Thoracic aorta (tissue), 2 donors: ENCODE data around the gene STX1A. TPM values are rescaled to one million over a fixed set of nuclear protein-coding genes. Genes with fewer than 3 reads are reported as not detected.
A peak's percentile ranks its signal among the peaks of the same experiment; 100 is the strongest.
"Not testable (repeated sequence)": the region's sequence is repeated elsewhere in the genome, so short reads cannot be mapped to it uniquely, and the experiment has no call there.

Experiments
- ATAC-seq: fragments of 150-250 bp; one replicate; pipeline ENCODE4 v1.8.0; 2017; ENCODE audit warnings: low read depth; ENCODE audit not compliant: insufficient number of reproducible peaks, low FRiP score
- DNase-seq: peaks from one replicate; pipeline ENCODE4 v3.0.0-alpha.2; 2020; ENCODE audit warnings: low spot score
- H3K27ac ChIP-seq, 2 donors: fragments of 200-600 bp; sonication (generic); 1 replicate in 1 of 2; 2 replicates in 1 of 2; pipeline ENCODE4 v1.5.1; 2016; ENCODE audit warnings: mild to moderate bottlenecking in 2 of 2, moderate library complexity in 2 of 2
- H3K27me3 ChIP-seq: fragments of 200-600 bp; sonication (generic); replicated peaks from 2 replicates; pipeline ENCODE4 v1.6.0; 2016; ENCODE audit warnings: mild to moderate bottlenecking; ENCODE audit not compliant: insufficient read depth
- H3K36me3 ChIP-seq: fragments of 200-600 bp; sonication (generic); one replicate; pipeline ENCODE4 v1.5.1; 2016
- H3K4me1 ChIP-seq, 2 donors: fragments of 200-600 bp; sonication (generic); 1 replicate in 1 of 2; 2 replicates in 1 of 2; pipeline versions ENCODE4 v1.5.1 to v1.6.0; 2016; ENCODE audit warnings: low read depth in 2 of 2, mild to moderate bottlenecking in 1 of 2; ENCODE audit not compliant: control insufficient read depth in 1 of 2
- H3K4me3 ChIP-seq: fragments of 200-600 bp; sonication (generic); 2 replicates; pipeline ENCODE4 v1.5.1; 2016; ENCODE audit warnings: mild to moderate bottlenecking
- H3K9me3 ChIP-seq: fragments of 200-600 bp; sonication (generic); 2 replicates; pipeline ENCODE4 v1.5.1; 2016
- CTCF ChIP-seq: fragments of 200-600 bp; sonication (generic); IDR thresholded peaks from one replicate; pipeline ENCODE4 v1.5.1; 2019; ENCODE audit warnings: antibody characterized with exemption
- total RNA-seq, 2 donors: library from RNA; depleted of rRNA; stranded (reverse); fragments of >200 nt; gene quantifications; one replicate each; pipeline versions ENCODE4 v1.1.0 to v1.2.3, GENCODE V29; 2016

The STX1A gene
- total RNA-seq, 2 donors from 2014 or later = 10.3 to 16.8 TPM

- Histone ChIP-seq H3K9me3 (no peaks in the 10 kb centered on the region), H3K36me3 (no peaks in the 10 kb centered on the region), H3K27ac (no peak overlapping the region), H3K4me3 (no peak overlapping the region), H3K4me1 (no peaks in the 10 kb centered on the region), H3K27me3 (no peaks in the 10 kb centered on the region)
- TF ChIP-seq CTCF = no peak
- DNase-seq (no peak), ATAC-seq (no peak)
Measured at GRCh38 chr7:73728551-73728950, 9.1 kb upstream of the STX1A start.

- Histone ChIP-seq H3K27ac (no peak overlapping the region), H3K4me1 (no peaks in the 10 kb centered on the region), H3K36me3 (no peaks in the 10 kb centered on the region), H3K4me3 (no peak overlapping the region), H3K27me3 (no peaks in the 10 kb centered on the region), H3K9me3 (no peaks in the 10 kb centered on the region)
- no peak for ATAC-seq
- DNase-seq = no peak
- TF ChIP-seq CTCF = no peak
Measured at GRCh38 chr7:73727952-73728351, 8.5 kb upstream of the STX1A start.

- no peak overlapping the region for H3K4me3 ChIP-seq
- H3K4me1 ChIP-seq = peaks cover 3 to 11% of the 10 kb centered on the region in 2 donors
- H3K27me3 ChIP-seq = no peaks in the 10 kb centered on the region
- ATAC-seq (no peak), DNase-seq (no peak)
- no peaks in the 10 kb centered on the region for H3K9me3 ChIP-seq
- no peak overlapping the region for H3K27ac ChIP-seq
- TF ChIP-seq CTCF = no peak
- H3K36me3 ChIP-seq = no peaks in the 10 kb centered on the region
Measured at GRCh38 chr7:73726083-73726466, 6.6 kb upstream of the STX1A start.

- no peaks in the 10 kb centered on the region for H3K36me3 ChIP-seq
- no peaks in the 10 kb centered on the region for H3K27me3 ChIP-seq
- ATAC-seq (no peak), DNase-seq (no peak)
- no peak overlapping the region for H3K4me3 ChIP-seq
- H3K27ac ChIP-seq = no peak overlapping the region
- no peaks in the 10 kb centered on the region for H3K9me3 ChIP-seq
- H3K4me1 ChIP-seq = peaks cover 7 to 29% of the 10 kb centered on the region in 2 donors
- TF ChIP-seq CTCF = no peak
Measured at GRCh38 chr7:73723813-73724212, 4.3 kb upstream of the STX1A start.

GRCh38 chr7:73722785-73723184 is 3.3 kb upstream of the STX1A start:
- no peak overlapping the region for H3K27ac ChIP-seq
- DNase-seq (no peak), ATAC-seq (no peak)
- H3K9me3 ChIP-seq = no peaks in the 10 kb centered on the region
- H3K4me3 ChIP-seq = no peak overlapping the region
- no peak for TF ChIP-seq CTCF
- H3K4me1 ChIP-seq = peaks cover 18 to 39% of the 10 kb centered on the region in 2 donors
- no peaks in the 10 kb centered on the region for H3K27me3 ChIP-seq
- no peaks in the 10 kb centered on the region for H3K36me3 ChIP-seq

GRCh38 chr7:73722182-73722581 is 2.7 kb upstream of the STX1A start:
- not testable (repeated sequence) for ATAC-seq, H3K4me3 ChIP-seq, H3K36me3 ChIP-seq, H3K9me3 ChIP-seq, DNase-seq, H3K27me3 ChIP-seq
- H3K27ac ChIP-seq = peak overlapping the region; percentile 57 to 68
- peaks cover 21 to 45% of the 10 kb centered on the region in 2 donors for H3K4me1 ChIP-seq
